Stomach (tissue), 4 donors: ENCODE data around the gene SLC35F2.

Experiments used
- CTCF ChIP-seq, 7 experiments: fragments of 450-650 bp in 4 of 7; fragments of 200-600 bp in 3 of 7; sonication (generic) in 3 of 7; IDR thresholded peaks; one replicate each; pipeline ENCODE4 v1.5.1; 2016 to 2019; ENCODE audit warnings: antibody characterized with exemption in 7 of 7, control low read depth in 2 of 7, mild to moderate bottlenecking in 1 of 7
- EP300 ChIP-seq: sonication (generic); formaldehyde crosslinking; IDR thresholded peaks from one replicate; pipeline ENCODE4 v1.6.1; 2017; ENCODE audit warnings: antibody characterized with exemption
- POLR2A ChIP-seq, 4 donors: fragments of 450-650 bp; IDR thresholded peaks; one replicate each; pipeline ENCODE4 v1.6.1; 2016; ENCODE audit warnings: antibody characterized with exemption in 4 of 4, control low read depth in 2 of 4, mild to moderate bottlenecking in 1 of 4, moderate library complexity in 1 of 4

GRCh38 chr11:107756553-107756952, 102.0 kb downstream of the SLC35F2 start:
- TF ChIP-seq CTCF (IDR thresholded peaks at IDR 0.05) (no peak), EP300 (no peak), POLR2A (IDR thresholded peaks at IDR 0.05) (no peak)
